Putamen (tissue), 1 donor: Measurements from ENCODE around the gene MDH1B.
"Not testable (repeated sequence)": the region's sequence is repeated elsewhere in the genome, so short reads cannot be mapped to it uniquely, and the experiment has no call there.

Experiments
- DNase-seq: peaks from one replicate; pipeline ENCODE4 v3.0.0-alpha.2; 2016; ENCODE audit warnings: low spot score

Gene MDH1B

GRCh38 chr2:206765242-206766056 is at the start of gene MDH1B, which contains the start of gene FASTKD2:
Gene MDH1B (minus strand): TSS chr2:206765328. CDS start chr2:206765271, 57 bp downstream.
Gene FASTKD2 (plus strand): TSS chr2:206765606. CDS start chr2:206766694, 1,088 bp downstream.
- DNase-seq, result peak; percentile 90

GRCh38 chr2:206814498-206814897 is 49.4 kb upstream of the MDH1B start:
- DNase-seq, result no peak

GRCh38 chr2:206812471-206812870 is 47.3 kb upstream of the MDH1B start:
- not testable (repeated sequence) for DNase-seq

GRCh38 chr2:206807624-206808023 is 42.5 kb upstream of the MDH1B start:
- DNase-seq, result not testable (repeated sequence)

GRCh38 chr2:206805887-206806607 is 40.9 kb upstream of the MDH1B start:
- no peak for DNase-seq

- DNase-seq, result no peak
Observed at GRCh38 chr2:206804326-206804725, 39.2 kb upstream of the MDH1B start.

GRCh38 chr2:206802654-206803514 is 37.8 kb upstream of the MDH1B start:
- no peak for DNase-seq

GRCh38 chr2:206801418-206802189 is 36.5 kb upstream of the MDH1B start:
- DNase-seq, result no peak

GRCh38 chr2:206800506-206801417 is 35.6 kb upstream of the MDH1B start:
- DNase-seq, result peak; percentile 76

- no peak for DNase-seq
Observed at GRCh38 chr2:206799083-206799482, 34.0 kb upstream of the MDH1B start.

GRCh38 chr2:206798000-206798399 is 32.9 kb upstream of the MDH1B start:
- DNase-seq, result no peak

- no peak for DNase-seq
Observed at GRCh38 chr2:206797376-206797775, 32.2 kb upstream of the MDH1B start.

- no peak for DNase-seq
Observed at GRCh38 chr2:206792645-206793044, 27.5 kb upstream of the MDH1B start.

GRCh38 chr2:206790311-206790935 is 25.3 kb upstream of the MDH1B start:
- no peak for DNase-seq

- no peak for DNase-seq
Observed at GRCh38 chr2:206784559-206785353, 19.6 kb upstream of the MDH1B start.

- no peak for DNase-seq
Observed at GRCh38 chr2:206783718-206784117, 18.6 kb upstream of the MDH1B start.

GRCh38 chr2:206780671-206781070 is 15.5 kb upstream of the MDH1B start:
- no peak for DNase-seq

GRCh38 chr2:206776432-206776831 is 11.3 kb upstream of the MDH1B start:
- no peak for DNase-seq

GRCh38 chr2:206774871-206775270 is 9.7 kb upstream of the MDH1B start:
- no peak for DNase-seq
